OCI-LY7 (cell line): ENCODE data around the gene UPF2. TPM values are rescaled to one million over a fixed set of nuclear protein-coding genes. Genes with fewer than 3 reads are reported as not detected.

ENCODE experiments used
- BruUV-seq: library from RNA; stranded (reverse); fragments of 400-500 nt; replicated peaks from 2 replicates; lab custom pipeline; 2021; lab: Mats Ljungman, UMichigan
- CTCF ChIA-PET: fragments of 300-600 bp; sonication (Branson Sonifier 250); formaldehyde crosslinking; loops from one replicate; lab custom pipeline; 2022; ENCODE audit warnings: antibody characterized with exemption; ENCODE audit not compliant: unreplicated experiment; lab: Charles Lee
- POLR2A ChIA-PET: fragments of 300-600 bp; sonication (Branson Sonifier 250); formaldehyde crosslinking; loops from one replicate; lab custom pipeline; 2022; ENCODE audit warnings: antibody characterized with exemption; lab: Charles Lee
- DNase-seq: peaks from one replicate; pipeline ENCODE4 v3.0.0-alpha.2; 2015; ENCODE audit warnings: low spot score
- H2AFZ ChIP-seq: fragments of 200-600 bp; sonication (generic), shearing (Covaris generic); 2 replicates; pipeline ENCODE4 v1.6.1; 2014; ENCODE audit warnings: mild to moderate bottlenecking, antibody characterized with exemption, low read length, moderate library complexity
- H3K27ac ChIP-seq: fragments of 200-600 bp; sonication (generic); 2 replicates; pipeline ENCODE4 v1.5.1; 2014; ENCODE audit warnings: mixed run types, low read depth, mild to moderate bottlenecking, moderate library complexity, low read length, inconsistent platforms; ENCODE audit not compliant: poor library complexity, severe bottlenecking
- H3K36me3 ChIP-seq: fragments of 200-600 bp; sonication (generic); 2 replicates; pipeline ENCODE4 v1.6.1; 2014; ENCODE audit warnings: mild to moderate bottlenecking, antibody characterized with exemption, low read length, moderate library complexity, mixed read lengths; ENCODE audit not compliant: insufficient read depth
- H3K4me1 ChIP-seq: fragments of 200-600 bp; sonication (generic); 2 replicates; pipeline ENCODE4 v1.5.1; 2014; ENCODE audit warnings: mild to moderate bottlenecking, low read length; ENCODE audit not compliant: insufficient read depth, poor library complexity, severe bottlenecking
- H3K4me2 ChIP-seq: fragments of 200-600 bp; sonication (generic); 2 replicates; pipeline ENCODE4 v1.6.1; 2014; ENCODE audit warnings: mild to moderate bottlenecking, low read length
- H3K4me3 ChIP-seq: fragments of 200-600 bp; sonication (generic); 2 replicates; pipeline ENCODE4 v1.5.1; 2014; ENCODE audit warnings: mild to moderate bottlenecking, low read depth, low read length; ENCODE audit not compliant: poor library complexity, severe bottlenecking
- H3K79me2 ChIP-seq: fragments of 200-600 bp; sonication (generic); 2 replicates; pipeline ENCODE4 v1.6.1; 2016; ENCODE audit warnings: low read depth, mild to moderate bottlenecking, low read length, moderate library complexity, mixed read lengths; ENCODE audit not compliant: insufficient read depth
- H3K9me2 ChIP-seq: fragments of 200-600 bp; sonication (generic); 2 replicates; pipeline ENCODE4 v1.6.1; 2016; ENCODE audit warnings: mild to moderate bottlenecking, low read length, mixed read lengths; ENCODE audit not compliant: insufficient read depth
- H3K9me3 ChIP-seq: fragments of 200-600 bp; sonication (generic); 2 replicates; pipeline ENCODE4 v1.6.1; 2014; ENCODE audit warnings: mild to moderate bottlenecking, mixed run types, low read length, mixed read lengths
- H4K20me1 ChIP-seq: fragments of 200-600 bp; sonication (generic); 2 replicates; pipeline ENCODE4 v1.6.1; 2014; ENCODE audit warnings: mild to moderate bottlenecking, antibody characterized with exemption, low read length, moderate library complexity, mixed read lengths; ENCODE audit not compliant: insufficient read depth
- EZH2phosphoT487 ChIP-seq: fragments of 200-600 bp; sonication (generic); IDR thresholded peaks from 2 replicates; pipeline ENCODE4 v1.6.1; 2018; ENCODE audit warnings: low read depth, borderline replicate concordance, mild to moderate bottlenecking, mixed run types, antibody characterized with exemption, low read length, moderate library complexity, mixed read lengths
- intact Hi-C: fragments of 100-400 bp; cut with micrococcal nuclease; formaldehyde crosslinking; loops from one replicate; pipeline ENCODE4 v1.10.0; 2022; ENCODE audit not compliant: unreplicated experiment
- total RNA-seq, 2 experiments: library from RNA; depleted of rRNA in 1 of 2; stranded (reverse); fragments of >200 nt in 1 of 2; shearing (Covaris generic) in 1 of 2; gene quantifications; 2 replicates each; pipeline ENCODE4 v1.2.3, GENCODE V29; 2014 to 2022
- TF ChIP-seq, protein P1 (sequence below): fragments of 200-600 bp; sonication (generic); conservative IDR thresholded peaks from 2 replicates; pipeline ENCODE4 v1.5.1; 2014; ENCODE audit warnings: mild to moderate bottlenecking, antibody characterized with exemption, low read length, moderate library complexity, mixed read lengths

The UPF2 gene
- total RNA-seq, 2 experiments from 2014 or later, result 24.8 to 46.8 TPM

DNA sequence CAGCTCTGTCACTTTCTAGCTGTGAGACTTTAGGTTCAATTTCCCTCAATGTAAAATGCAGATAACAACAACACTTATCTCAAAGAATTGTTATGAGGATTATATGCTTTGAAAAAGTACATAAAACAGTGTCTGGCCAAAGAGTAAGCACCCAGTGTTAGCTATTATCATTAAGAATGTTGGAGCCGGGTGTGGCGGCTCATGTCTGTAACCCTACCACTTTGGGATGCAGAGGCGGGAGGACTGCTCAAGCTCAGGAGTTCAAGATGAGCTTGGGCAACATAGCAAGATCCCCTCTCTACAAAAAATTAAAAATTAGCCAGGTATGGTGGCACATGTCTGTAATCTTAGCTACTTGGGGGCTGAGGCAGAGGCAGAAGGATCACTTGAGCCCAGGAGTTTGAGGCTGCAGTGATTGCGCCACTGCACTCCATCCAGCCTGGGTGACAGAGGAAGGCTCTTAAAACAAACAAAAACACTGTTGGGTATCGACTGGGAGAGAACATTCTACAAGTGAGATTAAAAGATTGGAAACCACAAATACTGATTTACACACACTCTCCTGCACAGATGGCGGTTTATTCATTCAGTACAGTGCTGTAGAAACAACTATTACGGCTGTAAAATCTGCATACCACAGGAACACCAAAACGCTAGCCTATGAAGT lies 112.2 kb downstream of the UPF2 start:
- no peak overlapping the region for H2AFZ ChIP-seq
- H3K4me3 ChIP-seq, result no peak overlapping the region
- POLR2A ChIA-PET, result interaction anchor here (0.6 kb wide), 1 partner anchor 17 kb away, joined by 3 read pairs; no protein-coding TSS in a partner anchor
- peaks cover 84% of the 10 kb centered on the region for H3K36me3 ChIP-seq
- no TSS peak for BruUV-seq
- no peaks in the 10 kb centered on the region for H4K20me1 ChIP-seq
- no peaks in the 10 kb centered on the region for H3K79me2 ChIP-seq
- no peak for DNase-seq
- H3K4me2 ChIP-seq, result no peak overlapping the region
- H3K9me3 ChIP-seq, result no peaks in the 10 kb centered on the region
- TF ChIP-seq, protein P1, sequence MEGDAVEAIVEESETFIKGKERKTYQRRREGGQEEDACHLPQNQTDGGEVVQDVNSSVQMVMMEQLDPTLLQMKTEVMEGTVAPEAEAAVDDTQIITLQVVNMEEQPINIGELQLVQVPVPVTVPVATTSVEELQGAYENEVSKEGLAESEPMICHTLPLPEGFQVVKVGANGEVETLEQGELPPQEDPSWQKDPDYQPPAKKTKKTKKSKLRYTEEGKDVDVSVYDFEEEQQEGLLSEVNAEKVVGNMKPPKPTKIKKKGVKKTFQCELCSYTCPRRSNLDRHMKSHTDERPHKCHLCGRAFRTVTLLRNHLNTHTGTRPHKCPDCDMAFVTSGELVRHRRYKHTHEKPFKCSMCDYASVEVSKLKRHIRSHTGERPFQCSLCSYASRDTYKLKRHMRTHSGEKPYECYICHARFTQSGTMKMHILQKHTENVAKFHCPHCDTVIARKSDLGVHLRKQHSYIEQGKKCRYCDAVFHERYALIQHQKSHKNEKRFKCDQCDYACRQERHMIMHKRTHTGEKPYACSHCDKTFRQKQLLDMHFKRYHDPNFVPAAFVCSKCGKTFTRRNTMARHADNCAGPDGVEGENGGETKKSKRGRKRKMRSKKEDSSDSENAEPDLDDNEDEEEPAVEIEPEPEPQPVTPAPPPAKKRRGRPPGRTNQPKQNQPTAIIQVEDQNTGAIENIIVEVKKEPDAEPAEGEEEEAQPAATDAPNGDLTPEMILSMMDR, result no peak
- TF ChIP-seq EZH2phosphoT487, result no peak
- CTCF ChIA-PET, result no interaction called here
- H3K4me1 ChIP-seq, result no peaks in the 10 kb centered on the region
- H3K27ac ChIP-seq, result no peak overlapping the region
- intact Hi-C loops, result no loop called here
- H3K9me2 ChIP-seq, result no peaks in the 10 kb centered on the region

DNA sequence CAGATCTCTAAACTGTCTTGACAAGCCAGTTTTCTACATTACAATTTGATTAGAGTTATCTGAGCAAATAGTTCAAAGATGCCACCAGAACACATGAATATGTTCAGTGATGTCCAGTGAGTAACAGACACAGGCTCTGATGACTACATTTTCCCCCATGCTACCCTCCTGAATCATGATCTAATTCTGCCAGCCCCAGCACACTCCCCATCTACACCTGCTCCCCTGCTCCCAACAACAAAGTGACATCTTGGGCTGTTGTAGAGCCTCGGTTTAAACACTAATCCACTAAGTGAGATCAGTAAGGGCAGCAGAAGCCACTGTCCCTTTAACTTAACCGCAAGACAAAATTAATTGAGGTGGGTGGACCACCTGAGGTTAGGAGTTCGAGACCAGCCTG lies 114.9 kb downstream of the UPF2 start:
- DNase-seq, result no peak
- Histone ChIP-seq H3K27ac (no peak overlapping the region), H3K36me3 (peaks cover 78% of the 10 kb centered on the region), H3K9me2 (no peaks in the 10 kb centered on the region), H3K4me1 (no peaks in the 10 kb centered on the region), H4K20me1 (no peaks in the 10 kb centered on the region), H3K4me3 (no peak overlapping the region), H3K9me3 (no peaks in the 10 kb centered on the region), H2AFZ (no peak overlapping the region), H3K79me2 (no peaks in the 10 kb centered on the region), H3K4me2 (no peak overlapping the region)
- TF ChIP-seq, protein P1, result no peak
- no peak for TF ChIP-seq EZH2phosphoT487
- BruUV-seq, result no TSS peak
- ChIA-PET POLR2A (interaction anchor here (0.7 kb wide), 1 partner anchor 107 kb away, joined by 3 read pairs; no protein-coding TSS in a partner anchor), CTCF (no interaction called here)
- intact Hi-C loops, result no loop called here

DNA sequence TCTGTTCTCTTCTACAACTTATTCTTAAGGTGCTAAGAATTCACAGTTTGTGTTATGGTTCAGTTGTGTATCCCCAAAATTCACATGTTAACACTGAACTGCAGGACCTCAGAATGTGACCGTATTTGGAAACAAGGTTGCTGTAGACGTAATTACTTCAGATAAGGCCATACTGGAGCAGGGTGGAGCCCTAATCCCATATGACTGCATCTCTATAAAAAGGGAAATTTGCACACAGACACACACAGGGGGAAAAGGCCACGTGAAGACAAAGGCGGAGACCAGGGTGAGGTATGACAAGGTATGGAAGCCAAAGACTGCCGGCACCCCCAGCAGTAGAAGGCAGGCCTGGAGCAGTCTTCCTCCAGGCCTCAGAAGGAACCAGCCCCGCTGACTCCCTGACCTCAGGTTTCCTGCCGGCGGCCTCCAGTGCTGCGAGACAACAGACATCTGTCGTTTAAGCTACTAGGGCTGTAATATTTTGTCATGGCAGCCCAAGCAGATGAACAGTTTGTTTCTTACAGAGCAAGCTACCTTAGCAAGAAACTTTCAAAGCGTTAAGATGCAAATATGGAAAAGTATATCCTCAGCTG lies 120.7 kb downstream of the UPF2 start:
- BruUV-seq, result no TSS peak
- TF ChIP-seq EZH2phosphoT487, result no peak
- TF ChIP-seq, protein P1, result no peak
- H3K9me3 ChIP-seq, result no peaks in the 10 kb centered on the region
- H3K4me2 ChIP-seq, result no peak overlapping the region
- no peaks in the 10 kb centered on the region for H3K9me2 ChIP-seq
- ChIA-PET POLR2A (interaction anchor here (0.7 kb wide), 1 partner anchor 1090 kb away, joined by 3 read pairs; no protein-coding TSS in a partner anchor), CTCF (no interaction called here)
- H2AFZ ChIP-seq, result no peak overlapping the region
- H3K4me1 ChIP-seq, result no peaks in the 10 kb centered on the region
- no peak overlapping the region for H3K4me3 ChIP-seq
- no peaks in the 10 kb centered on the region for H4K20me1 ChIP-seq
- H3K27ac ChIP-seq, result no peak overlapping the region
- intact Hi-C loops, result no loop called here
- DNase-seq, result no peak
- H3K79me2 ChIP-seq, result no peaks in the 10 kb centered on the region
- H3K36me3 ChIP-seq, result peaks cover 57% of the 10 kb centered on the region
